ENCODE measurements around the gene EBF3. TPM values are rescaled to one million over a fixed set of nuclear protein-coding genes. Genes with fewer than 3 reads are reported as not detected.

Gene EBF3
- total RNA-seq, 1 experiment from 2014 or later, result 0.12 TPM

DNA sequence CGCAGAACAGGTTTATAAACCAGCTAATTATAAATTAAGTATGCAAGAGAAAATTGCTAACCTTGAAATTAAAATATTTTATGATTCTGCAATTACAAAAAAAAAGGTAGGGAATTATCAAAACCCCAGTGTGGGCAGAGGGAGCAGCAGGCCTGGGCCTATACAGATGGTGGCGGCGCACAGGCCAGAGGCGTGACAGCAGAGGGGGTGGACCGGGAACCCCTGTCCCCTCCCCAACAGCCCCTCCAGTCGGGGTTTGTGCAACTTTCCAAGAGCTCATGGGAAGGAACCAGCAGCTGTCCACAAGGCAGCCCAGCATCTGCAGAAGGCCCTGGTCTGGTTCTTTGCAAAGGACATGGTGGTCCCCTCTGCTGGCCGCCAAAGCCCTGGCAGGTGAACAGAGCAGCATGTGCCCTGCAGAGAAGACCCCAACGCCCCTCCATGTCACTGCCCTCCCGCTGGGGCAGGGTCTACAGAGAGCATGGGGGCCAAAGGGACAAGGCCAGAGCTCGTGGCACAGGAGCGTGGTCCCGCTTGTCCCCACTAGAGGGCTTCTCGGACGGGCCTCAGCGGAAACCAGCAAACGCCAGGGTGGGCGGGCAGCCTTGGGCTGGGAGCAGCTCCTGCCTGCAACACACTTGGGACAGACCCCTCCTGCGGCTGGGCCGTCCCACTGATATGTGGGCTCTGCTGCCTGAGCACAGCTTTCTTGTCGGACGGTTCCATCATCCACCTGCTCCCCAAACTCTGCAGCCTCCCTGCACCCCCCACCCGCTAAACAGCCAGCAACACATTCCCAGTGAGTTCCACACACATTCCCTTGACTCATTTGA, 75.1 kb downstream of the EBF3 start:
- Histone ChIP-seq H3K4me1 (ENCODE audit: control insufficient read depth in 1 of 2, insufficient read depth in 2 of 2, low read length in 2 of 2) (no peaks in the 10 kb centered on the region), H3K4me2 (ENCODE audit: low read length) (no peak overlapping the region), H2AFZ (ENCODE audit: low read depth, low read length, poor library complexity, severe bottlenecking) (no peak overlapping the region), H3K9me3 (ENCODE audit: control insufficient read depth in 1 of 2, insufficient read depth in 1 of 2, low read depth in 1 of 2, low read length in 2 of 2) (no peaks in the 10 kb centered on the region), H3K4me3 (replicated peaks in 1 of 2; ENCODE audit: low read depth in 1 of 2, low read length in 2 of 2) (no peak overlapping the region), H3K79me2 (ENCODE audit: insufficient read depth, low read length) (no peaks in the 10 kb centered on the region), H4K20me1 (ENCODE audit: insufficient read depth) (no peaks in the 10 kb centered on the region), H3K9ac (ENCODE audit: low read length) (no peak overlapping the region), H3K9me2 (ENCODE audit: insufficient read depth) (no peaks in the 10 kb centered on the region), H3K27ac (ENCODE audit: low read depth, low read length) (no peak overlapping the region), H3K27me3 (ENCODE audit: insufficient read depth, low read length) (no peaks in the 10 kb centered on the region), H3K36me3 (ENCODE audit: control insufficient read depth in 1 of 2, insufficient read depth in 2 of 2, low read length in 2 of 2) (no peaks in the 10 kb centered on the region)
- POLR2A ChIA-PET, result no interaction called here
- TF ChIP-seq, protein P1, sequence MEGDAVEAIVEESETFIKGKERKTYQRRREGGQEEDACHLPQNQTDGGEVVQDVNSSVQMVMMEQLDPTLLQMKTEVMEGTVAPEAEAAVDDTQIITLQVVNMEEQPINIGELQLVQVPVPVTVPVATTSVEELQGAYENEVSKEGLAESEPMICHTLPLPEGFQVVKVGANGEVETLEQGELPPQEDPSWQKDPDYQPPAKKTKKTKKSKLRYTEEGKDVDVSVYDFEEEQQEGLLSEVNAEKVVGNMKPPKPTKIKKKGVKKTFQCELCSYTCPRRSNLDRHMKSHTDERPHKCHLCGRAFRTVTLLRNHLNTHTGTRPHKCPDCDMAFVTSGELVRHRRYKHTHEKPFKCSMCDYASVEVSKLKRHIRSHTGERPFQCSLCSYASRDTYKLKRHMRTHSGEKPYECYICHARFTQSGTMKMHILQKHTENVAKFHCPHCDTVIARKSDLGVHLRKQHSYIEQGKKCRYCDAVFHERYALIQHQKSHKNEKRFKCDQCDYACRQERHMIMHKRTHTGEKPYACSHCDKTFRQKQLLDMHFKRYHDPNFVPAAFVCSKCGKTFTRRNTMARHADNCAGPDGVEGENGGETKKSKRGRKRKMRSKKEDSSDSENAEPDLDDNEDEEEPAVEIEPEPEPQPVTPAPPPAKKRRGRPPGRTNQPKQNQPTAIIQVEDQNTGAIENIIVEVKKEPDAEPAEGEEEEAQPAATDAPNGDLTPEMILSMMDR (IDR thresholded peaks at IDR 0.05 in 2 of 3, conservative IDR thresholded peaks at IDR 0.05 in 1 of 3; ENCODE audit: borderline replicate concordance in 1 of 3, insufficient read depth in 1 of 3, low read depth in 2 of 3, low read length in 2 of 3), result peak; percentile 41 to 59 (median 55); a peak in 5 of 6 replicates
- peak; percentile 32 for TF ChIP-seq RAD21 (IDR thresholded peaks at IDR 0.05; ENCODE audit: low read depth)
- TF ChIP-seq TCF7L2 (IDR thresholded peaks at IDR 0.05; ENCODE audit: borderline replicate concordance, extremely low read depth, insufficient read depth, insufficient read length), result no peak
- TF ChIP-seq POLR2AphosphoS5 (IDR thresholded peaks at IDR 0.05; ENCODE audit: low read depth, low read length), result no peak
- TF ChIP-seq CBX3 (IDR thresholded peaks at IDR 0.05; ENCODE audit: low read depth), result no peak
- peak; percentile 97 for ATAC-seq
- intact Hi-C loops (cut with micrococcal nuclease), result loop anchor here (10.0 kb wide), 1 partner anchor 286 kb away; no protein-coding TSS in a partner anchor
- no TSS peak for BruUV-seq (replicated peaks)
- DNase-seq (ENCODE audit: low read depth, low spot score), result no peak
- RAD21 ChIA-PET (ENCODE audit: low non-redundant PET in 1 of 2, low total read pairs in 2 of 2, uncharacterized antibody in 2 of 2, unreplicated experiment in 2 of 2), result no interaction called here
- CTCF ChIA-PET, result interaction anchor here (0.7 to 1.0 kb wide), 4 partner anchors 11 to 291 kb away, joined by 3 to 4 read pairs (median 3); partner anchors contain the start of gene C10orf143

Data from HCT116 (cell line).